Endodermal cell (in vitro differentiated cells): ENCODE measurements around the gene GRIN2A. TPM values are rescaled to one million over a fixed set of nuclear protein-coding genes. Genes with fewer than 3 reads are reported as not detected.

Experiments used
- DNase-seq: peaks from one replicate; pipeline ENCODE4 v3.0.0-alpha.2; 2017
- H3K27ac ChIP-seq: 2 replicates; pipeline ENCODE4 v1.5.1; 2013; ENCODE audit warnings: mild to moderate bottlenecking, low read depth, low read length, moderate library complexity
- H3K27me3 ChIP-seq: 2 replicates; pipeline ENCODE4 v1.6.1; 2013; ENCODE audit warnings: mild to moderate bottlenecking, low read length, moderate library complexity; ENCODE audit not compliant: insufficient read depth, control insufficient read depth, poor library complexity, severe bottlenecking
- H3K36me3 ChIP-seq: 2 replicates; pipeline ENCODE4 v1.7.0; 2013; ENCODE audit warnings: mild to moderate bottlenecking, low read length, moderate library complexity; ENCODE audit not compliant: control insufficient read depth, insufficient read depth
- H3K4me1 ChIP-seq: one replicate; pipeline ENCODE4 v1.7.0; 2013; ENCODE audit warnings: low read length; ENCODE audit not compliant: control insufficient read depth, insufficient read depth
- H3K4me3 ChIP-seq: 2 replicates; pipeline ENCODE4 v1.5.1; 2013; ENCODE audit warnings: mild to moderate bottlenecking, low read length, moderate library complexity
- H3K9ac ChIP-seq: 2 replicates; pipeline ENCODE4 v1.6.1; 2013; ENCODE audit warnings: mild to moderate bottlenecking, low read length, moderate library complexity; ENCODE audit not compliant: poor library complexity, severe bottlenecking; ENCODE audit errors: extremely low read depth
- H3K9me3 ChIP-seq: 2 replicates; pipeline ENCODE4 v1.6.1; 2013; ENCODE audit warnings: mild to moderate bottlenecking, low read length, moderate library complexity; ENCODE audit not compliant: control insufficient read depth
- H3K27ac Mint-ChIP-seq: 2 replicates; pipeline ENCODE4 v1.8.0; 2020; ENCODE audit warnings: mixed read lengths
- H3K27me3 Mint-ChIP-seq: 2 replicates; pipeline ENCODE4 v1.8.0; 2021; ENCODE audit warnings: mild to moderate bottlenecking, mixed read lengths; ENCODE audit not compliant: insufficient read depth
- H3K36me3 Mint-ChIP-seq: 2 replicates; pipeline ENCODE4 v1.8.0; 2020; ENCODE audit warnings: low read depth, mixed read lengths
- H3K4me1 Mint-ChIP-seq: 2 replicates; pipeline ENCODE4 v1.8.0; 2020; ENCODE audit warnings: mixed read lengths
- H3K4me3 Mint-ChIP-seq: 2 replicates; pipeline ENCODE4 v1.8.0; 2020; ENCODE audit warnings: mild to moderate bottlenecking, moderate library complexity, mixed read lengths
- H3K9me3 Mint-ChIP-seq: 2 replicates; pipeline ENCODE4 v1.8.0; 2020; ENCODE audit warnings: mild to moderate bottlenecking, mixed read lengths
- WGBS, 2 experiments: methylation state at CpG; one replicate each; pipeline versions ENCODE4 v1.1.5 to v1.1.7; 2013; ENCODE audit warnings: missing lambda C conversion rate in 2 of 2, mixed read lengths in 1 of 2; ENCODE audit not compliant: insufficient coverage in 1 of 2, insufficient read length in 1 of 2; 5-methylcytosine and 5-hydroxymethylcytosine counted together
- total RNA-seq, 2 donors: library from RNA; stranded (reverse); fragmentation: NEBNext Ultra II Directional in 1 of 2; extraction: Animal tissue kit (Norgen Biotek cat#: 25700) in 1 of 2; gene quantifications; 2 replicates in 1 of 2; 3 replicates in 1 of 2; pipeline ENCODE4 v1.2.1, GENCODE V29; 2021
- TF ChIP-seq, protein P1 (sequence below): fragments of 200-600 bp; sonication (generic); conservative IDR thresholded peaks from 2 replicates; pipeline ENCODE4 v1.5.0; 2021; ENCODE audit warnings: antibody characterized with exemption, mild to moderate bottlenecking

GRIN2A gene
- total RNA-seq, 2 donors from 2014 or later, result 1.2 TPM

DNA sequence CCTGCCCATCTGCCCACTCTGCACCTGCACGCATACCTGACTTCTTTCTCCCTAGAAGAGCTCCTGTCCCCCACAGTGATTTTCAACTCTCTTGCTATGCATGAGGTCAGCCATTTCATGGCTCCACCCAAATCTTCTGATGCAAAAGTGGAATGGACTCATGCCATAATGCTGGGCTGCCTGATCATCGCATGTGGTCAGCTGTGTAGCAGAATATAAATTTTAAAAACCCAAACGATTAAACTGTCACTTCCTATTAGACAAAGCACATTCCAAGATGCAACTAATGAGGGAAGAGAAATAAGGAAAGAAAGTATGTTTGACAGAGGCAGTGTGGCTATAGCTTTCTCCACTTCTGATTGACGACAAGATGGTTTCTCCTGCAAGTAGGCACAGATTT is 26.1 kb downstream of the GRIN2A start:
- DNase-seq, result no peak
- Histone ChIP-seq H3K9ac (no peak overlapping the region), H3K9me3 (no peaks in the 10 kb centered on the region), H3K4me3 (no peak overlapping the region), H3K27me3 (no peaks in the 10 kb centered on the region), H3K36me3 (no peaks in the 10 kb centered on the region), H3K4me1 (no peaks in the 10 kb centered on the region), H3K27ac (no peak overlapping the region)
- TF ChIP-seq, protein P1, sequence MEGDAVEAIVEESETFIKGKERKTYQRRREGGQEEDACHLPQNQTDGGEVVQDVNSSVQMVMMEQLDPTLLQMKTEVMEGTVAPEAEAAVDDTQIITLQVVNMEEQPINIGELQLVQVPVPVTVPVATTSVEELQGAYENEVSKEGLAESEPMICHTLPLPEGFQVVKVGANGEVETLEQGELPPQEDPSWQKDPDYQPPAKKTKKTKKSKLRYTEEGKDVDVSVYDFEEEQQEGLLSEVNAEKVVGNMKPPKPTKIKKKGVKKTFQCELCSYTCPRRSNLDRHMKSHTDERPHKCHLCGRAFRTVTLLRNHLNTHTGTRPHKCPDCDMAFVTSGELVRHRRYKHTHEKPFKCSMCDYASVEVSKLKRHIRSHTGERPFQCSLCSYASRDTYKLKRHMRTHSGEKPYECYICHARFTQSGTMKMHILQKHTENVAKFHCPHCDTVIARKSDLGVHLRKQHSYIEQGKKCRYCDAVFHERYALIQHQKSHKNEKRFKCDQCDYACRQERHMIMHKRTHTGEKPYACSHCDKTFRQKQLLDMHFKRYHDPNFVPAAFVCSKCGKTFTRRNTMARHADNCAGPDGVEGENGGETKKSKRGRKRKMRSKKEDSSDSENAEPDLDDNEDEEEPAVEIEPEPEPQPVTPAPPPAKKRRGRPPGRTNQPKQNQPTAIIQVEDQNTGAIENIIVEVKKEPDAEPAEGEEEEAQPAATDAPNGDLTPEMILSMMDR, result no peak
- Mint-ChIP-seq H3K27ac (no peak overlapping the region), H3K9me3 (no peaks in the 10 kb centered on the region), H3K36me3 (no peaks in the 10 kb centered on the region), H3K4me1 (no peaks in the 10 kb centered on the region), H3K4me3 (no peak overlapping the region), H3K27me3 (peaks cover 6% of the 10 kb centered on the region)
- 97 to 100% methylated on average over 1 to 3 of the region's 4 CpGs for WGBS, 2 experiments

GRCh38 chr16:10154389-10154788 is 27.8 kb downstream of the GRIN2A start:
- no peaks in the 10 kb centered on the region for H3K9me3 Mint-ChIP-seq

GRCh38 chr16:10153985-10154384 is 28.2 kb downstream of the GRIN2A start:
- Mint-ChIP-seq H3K9me3 (no peaks in the 10 kb centered on the region), H3K4me1 (no peaks in the 10 kb centered on the region), H3K4me3 (no peak overlapping the region), H3K27me3 (peaks cover 2% of the 10 kb centered on the region), H3K27ac (no peak overlapping the region), H3K36me3 (no peaks in the 10 kb centered on the region)
- DNase-seq, result no peak
- TF ChIP-seq, protein P1, result no peak
- Histone ChIP-seq H3K9ac (no peak overlapping the region), H3K27ac (no peak overlapping the region), H3K27me3 (no peaks in the 10 kb centered on the region), H3K36me3 (no peaks in the 10 kb centered on the region), H3K9me3 (no peaks in the 10 kb centered on the region), H3K4me3 (no peak overlapping the region), H3K4me1 (no peaks in the 10 kb centered on the region)
- WGBS, 2 experiments, result 91% methylated on average over 7 to 8 of the region's 8 CpGs

More at GRCh38 chr16:10154389-10154788, 27.8 kb downstream of the GRIN2A start:
- Mint-ChIP-seq H3K27ac (no peak overlapping the region), H3K27me3 (peaks cover 2% of the 10 kb centered on the region), H3K4me1 (no peaks in the 10 kb centered on the region), H3K4me3 (no peak overlapping the region), H3K36me3 (no peaks in the 10 kb centered on the region)
- no peaks in the 10 kb centered on the region for H3K27me3 ChIP-seq
- TF ChIP-seq, protein P1, result no peak
- H3K4me1 ChIP-seq, result no peaks in the 10 kb centered on the region
- H3K4me3 ChIP-seq, result no peak overlapping the region
- no peaks in the 10 kb centered on the region for H3K36me3 ChIP-seq
- H3K9me3 ChIP-seq, result no peaks in the 10 kb centered on the region
- 93 to 100% methylated on average over 1 to 2 of the region's 2 CpGs for WGBS, 2 experiments
- H3K27ac ChIP-seq, result no peak overlapping the region
- no peak for DNase-seq
- no peak overlapping the region for H3K9ac ChIP-seq
